H9 (cell line): Measurements from ENCODE around the gene PTPN11. TPM values are rescaled to one million over a fixed set of nuclear protein-coding genes. Genes with fewer than 3 reads are reported as not detected.

Experiments
- DNase-seq: peaks from one replicate; pipeline ENCODE4 v3.0.0-alpha.2; 2017
- H2AFZ ChIP-seq: one replicate; pipeline ENCODE4 v1.6.1; 2013; ENCODE audit warnings: mild to moderate bottlenecking, low read length, control low read depth, moderate library complexity
- H2AK5ac ChIP-seq: 2 replicates; pipeline ENCODE4 v1.6.1; 2013; ENCODE audit warnings: low read length, control low read depth, mixed read lengths; ENCODE audit not compliant: insufficient read length
- H2BK120ac ChIP-seq: one replicate; pipeline ENCODE4 v1.6.1; 2013; ENCODE audit warnings: low read depth, mild to moderate bottlenecking, low read length, control low read depth, inconsistent platforms; ENCODE audit not compliant: poor library complexity, severe bottlenecking
- H2BK12ac ChIP-seq: 2 replicates; pipeline ENCODE4 v1.6.1; 2013; ENCODE audit warnings: low read length, control low read depth, mixed read lengths, low read depth; ENCODE audit not compliant: insufficient read length
- H2BK15ac ChIP-seq: 2 replicates; pipeline ENCODE4 v1.6.1; 2013; ENCODE audit warnings: low read depth, low read length, control low read depth
- H2BK20ac ChIP-seq: one replicate; pipeline ENCODE4 v1.6.1; 2013; ENCODE audit warnings: low read depth, mild to moderate bottlenecking, low read length, control low read depth, inconsistent platforms; ENCODE audit not compliant: poor library complexity, severe bottlenecking
- H2BK5ac ChIP-seq: 2 replicates; pipeline ENCODE4 v1.6.1; 2013; ENCODE audit warnings: low read length, control low read depth, mixed read lengths; ENCODE audit not compliant: insufficient read length
- H3K14ac ChIP-seq: 2 replicates; pipeline ENCODE4 v1.6.1; 2013; ENCODE audit warnings: low read length, control low read depth; ENCODE audit not compliant: insufficient read depth
- H3K18ac ChIP-seq: 2 replicates; pipeline ENCODE4 v1.6.1; 2013; ENCODE audit warnings: low read depth, mild to moderate bottlenecking, mixed read lengths, low read length, control low read depth; ENCODE audit not compliant: insufficient read length
- H3K23ac ChIP-seq: 2 replicates; pipeline ENCODE4 v1.6.1; 2013; ENCODE audit warnings: low read length, control low read depth, mixed read lengths, low read depth; ENCODE audit not compliant: insufficient read length
- H3K23me2 ChIP-seq: 2 replicates; pipeline ENCODE4 v1.6.1; 2013; ENCODE audit warnings: low read depth, mild to moderate bottlenecking, mixed read lengths, low read length, control low read depth; ENCODE audit not compliant: insufficient read length, poor library complexity, severe bottlenecking
- H3K27ac ChIP-seq: 2 replicates; pipeline ENCODE4 v1.5.1; 2013; ENCODE audit warnings: low read length, control low read depth, mixed read lengths, low read depth; ENCODE audit not compliant: insufficient read length
- H3K27me3 ChIP-seq: 2 replicates; pipeline ENCODE4 v1.6.1; 2013; ENCODE audit warnings: low read length, control low read depth, inconsistent platforms; ENCODE audit not compliant: insufficient read depth
- H3K4ac ChIP-seq: 2 replicates; pipeline ENCODE4 v1.6.1; 2013; ENCODE audit warnings: low read depth, mild to moderate bottlenecking, control low read depth, inconsistent platforms, low read length, moderate library complexity
- H3K4me1 ChIP-seq: 2 replicates; pipeline ENCODE4 v1.6.1; 2013; ENCODE audit warnings: low read length, control low read depth, inconsistent platforms; ENCODE audit not compliant: insufficient read depth
- H3K4me2 ChIP-seq: 2 replicates; pipeline ENCODE4 v1.6.1; 2013; ENCODE audit warnings: low read length, control low read depth, mixed read lengths; ENCODE audit not compliant: insufficient read length, insufficient read depth
- H3K56ac ChIP-seq: 2 replicates; pipeline ENCODE4 v1.6.1; 2013; ENCODE audit warnings: low read depth, mild to moderate bottlenecking, mixed read lengths, low read length, control low read depth; ENCODE audit not compliant: insufficient read length
- H3K79me1 ChIP-seq: 2 replicates; pipeline ENCODE4 v1.6.1; 2013; ENCODE audit warnings: low read depth, mild to moderate bottlenecking, moderate library complexity, low read length, control low read depth, inconsistent platforms; ENCODE audit not compliant: insufficient read depth, poor library complexity, severe bottlenecking
- H3K79me2 ChIP-seq: 2 replicates; pipeline ENCODE4 v1.6.1; 2013; ENCODE audit warnings: low read length, control low read depth, inconsistent platforms; ENCODE audit not compliant: insufficient read depth
- H3K9ac ChIP-seq: 2 replicates; pipeline ENCODE4 v1.6.1; 2013; ENCODE audit warnings: low read length, control low read depth, mixed read lengths; ENCODE audit not compliant: insufficient read length; ENCODE audit errors: extremely low read depth
- H3K9me3 ChIP-seq: one replicate; pipeline ENCODE4 v1.6.1; 2013; ENCODE audit warnings: low read depth, low read length, inconsistent platforms; ENCODE audit not compliant: control insufficient read depth
- H3T11ph ChIP-seq: one replicate; pipeline ENCODE4 v1.6.1; 2013; ENCODE audit warnings: mild to moderate bottlenecking, low read length, control low read depth, inconsistent platforms
- H4K20me1 ChIP-seq: one replicate; pipeline ENCODE4 v1.6.1; 2013; ENCODE audit not compliant: control insufficient read depth, insufficient read length, insufficient read depth
- H4K5ac ChIP-seq: 2 replicates; pipeline ENCODE4 v1.6.1; 2013; ENCODE audit warnings: low read depth, mild to moderate bottlenecking, mixed read lengths, low read length, control low read depth; ENCODE audit not compliant: insufficient read length
- H4K8ac ChIP-seq: replicated peaks from 2 replicates; pipeline ENCODE4 v1.6.1; 2013; ENCODE audit warnings: low read length, control low read depth, mixed read lengths, low read depth; ENCODE audit not compliant: insufficient read length
- H4K91ac ChIP-seq: 2 replicates; pipeline ENCODE4 v1.6.1; 2013; ENCODE audit warnings: low read depth, mild to moderate bottlenecking, moderate library complexity, mixed read lengths, low read length, control low read depth; ENCODE audit not compliant: insufficient read length
- H3K27ac Mint-ChIP-seq, 3 experiments: 2 replicates in 2 of 3; 3 replicates in 1 of 3; pipeline ENCODE4 v1.8.0; 2020 to 2021; ENCODE audit warnings: mixed read lengths in 3 of 3, mild to moderate bottlenecking in 1 of 3, moderate library complexity in 1 of 3
- H3K27me3 Mint-ChIP-seq: 2 replicates; pipeline ENCODE4 v1.8.0; 2021; ENCODE audit warnings: low read depth, mild to moderate bottlenecking, moderate library complexity, mixed read lengths
- H3K36me3 Mint-ChIP-seq, 3 experiments: 2 replicates in 2 of 3; 3 replicates in 1 of 3; pipeline ENCODE4 v1.8.0; 2020 to 2021; ENCODE audit warnings: low read depth in 3 of 3, mixed read lengths in 3 of 3; ENCODE audit not compliant: insufficient read depth in 1 of 3
- H3K4me1 Mint-ChIP-seq, 2 experiments: 2 replicates each; pipeline ENCODE4 v1.8.0; 2020; ENCODE audit warnings: mixed read lengths in 2 of 2
- H3K4me3 Mint-ChIP-seq, 2 experiments: 2 replicates in 1 of 2; 3 replicates in 1 of 2; pipeline ENCODE4 v1.8.0; 2020 to 2021; ENCODE audit warnings: mild to moderate bottlenecking in 2 of 2, mixed read lengths in 2 of 2, moderate library complexity in 1 of 2
- H3K9me3 Mint-ChIP-seq, 2 experiments: 2 replicates in 1 of 2; 3 replicates in 1 of 2; pipeline ENCODE4 v1.8.0; 2020; ENCODE audit warnings: mild to moderate bottlenecking in 2 of 2, mixed read lengths in 2 of 2, moderate library complexity in 1 of 2
- CTCF ChIP-seq: fragments of 200-600 bp; sonication (generic); conservative IDR thresholded peaks from 3 replicates; pipeline ENCODE4 v1.8.0; 2021; ENCODE audit warnings: antibody characterized with exemption, mild to moderate bottlenecking
- WGBS: extraction: QIAGEN DNeasy Blood & Tissue Kit; methylation state at CpG from one replicate; pipeline ENCODE4 v1.1.7; 2013; ENCODE audit warnings: missing lambda C conversion rate, low lambda C conversion rate, mixed read lengths; ENCODE audit not compliant: insufficient read length; ENCODE audit errors: extremely low coverage; 5-methylcytosine and 5-hydroxymethylcytosine counted together
- total RNA-seq: library from RNA; stranded (reverse); gene quantifications from 2 replicates; pipeline ENCODE4 v1.2.1, GENCODE V29; 2021

The PTPN11 gene
- total RNA-seq, 1 experiment from 2014 or later, result 112 TPM

- Histone ChIP-seq H4K8ac (no peak overlapping the region), H2BK20ac (no peak overlapping the region), H3K4me2 (no peak overlapping the region), H3K14ac (no peak overlapping the region), H2BK5ac (no peak overlapping the region), H3K4me1 (no peaks in the 10 kb centered on the region), H2BK120ac (no peak overlapping the region), H3K56ac (no peak overlapping the region), H3K79me1 (no peaks in the 10 kb centered on the region), H3K9ac (no peak overlapping the region), H3K4ac (no peak overlapping the region), H3K79me2 (no peaks in the 10 kb centered on the region), H3T11ph (no peak overlapping the region), H4K91ac (no peak overlapping the region), H3K23me2 (no peaks in the 10 kb centered on the region), H2AK5ac (no peak overlapping the region), H3K27ac (no peak overlapping the region), H3K27me3 (no peaks in the 10 kb centered on the region; the same call in 1 of the 2 replicates), H3K9me3 (no peaks in the 10 kb centered on the region), H2BK12ac (no peak overlapping the region), H4K5ac (no peak overlapping the region), H3K18ac (no peak overlapping the region), H2AFZ (no peak overlapping the region), H4K20me1 (no peaks in the 10 kb centered on the region), H3K23ac (no peak overlapping the region), H2BK15ac (no peak overlapping the region)
- peaks cover 0 to 4% of the 10 kb centered on the region in 2 experiments; a peak in 2 of 5 replicates for H3K9me3 Mint-ChIP-seq
- peaks cover 9 to 15% of the 10 kb centered on the region in 2 experiments for H3K4me1 Mint-ChIP-seq
- H3K4me3 Mint-ChIP-seq, result no peak overlapping the region
- TF ChIP-seq CTCF, result no peak
- H3K27ac Mint-ChIP-seq, result no peak overlapping the region; a peak in 1 of 7 replicates
- peaks cover 0 to 5% (median 0%) of the 10 kb centered on the region in 3 experiments; a peak in 2 of 7 replicates for H3K36me3 Mint-ChIP-seq
- no peak for DNase-seq
- no CpG with 5 or more reads among the region's 7 CpGs for WGBS
- peaks cover 13% of the 10 kb centered on the region for H3K27me3 Mint-ChIP-seq
These were observed 139.3 kb downstream of the PTPN11 start for GRCh38 chr12:112557951-112558630.

Other genes with a start within 250 kb of the PTPN11 start
- gene HECTD4, start 36.5 kb upstream of the PTPN11 start, total RNA-seq, result 24.9 and 30.0 TPM in 2 replicates
- 1,918 and 1,921 TPM in 2 replicates for gene RPL6, start 9.3 kb upstream of the PTPN11 start, total RNA-seq